HG02588 (cell line): ENCODE data around the gene FBLIM1.

ENCODE experiments used
- ATAC-seq: cut with Tn5 transposase; IDR thresholded peaks from one replicate; pipeline ENCODE4 v1.9.1; 2021; ENCODE audit warnings: mild to moderate bottlenecking, moderate library complexity; ENCODE audit not compliant: unreplicated experiment

FBLIM1 gene

GRCh38 chr1:15758343-15758931, at the start of gene FBLIM1:
TSS of gene FBLIM1 (plus strand) at chr1:15758795. CDS start at chr1:15764984, 6,189 bp downstream.
- no peak for ATAC-seq

GRCh38 chr1:15709226-15709625, 49.4 kb upstream of the FBLIM1 start:
- ATAC-seq = no peak

GRCh38 chr1:15712168-15712567, 46.4 kb upstream of the FBLIM1 start:
- ATAC-seq = no peak

GRCh38 chr1:15714406-15715136, 44.0 kb upstream of the FBLIM1 start:
- ATAC-seq = no peak

GRCh38 chr1:15717418-15718125, 41.0 kb upstream of the FBLIM1 start:
- no peak for ATAC-seq

- no peak for ATAC-seq
These were observed 40.4 kb upstream of the FBLIM1 start for GRCh38 chr1:15718199-15718601.

GRCh38 chr1:15719381-15720120, 39.0 kb upstream of the FBLIM1 start:
- no peak for ATAC-seq

- ATAC-seq = no peak
These were observed 37.7 kb upstream of the FBLIM1 start for GRCh38 chr1:15720861-15721260.

GRCh38 chr1:15722411-15722810, 36.2 kb upstream of the FBLIM1 start:
- no peak for ATAC-seq

- ATAC-seq = no peak
These were observed 35.6 kb upstream of the FBLIM1 start for GRCh38 chr1:15722836-15723532.

GRCh38 chr1:15723631-15724246, 34.9 kb upstream of the FBLIM1 start:
- ATAC-seq = no peak

GRCh38 chr1:15724949-15725880, 33.4 kb upstream of the FBLIM1 start:
- no peak for ATAC-seq

GRCh38 chr1:15726508-15726907, 32.1 kb upstream of the FBLIM1 start:
- no peak for ATAC-seq

- no peak for ATAC-seq
These were observed 31.6 kb upstream of the FBLIM1 start for GRCh38 chr1:15727021-15727420.

- ATAC-seq = no peak
These were observed 31.2 kb upstream of the FBLIM1 start for GRCh38 chr1:15727424-15727823.

GRCh38 chr1:15727866-15728534, 30.6 kb upstream of the FBLIM1 start:
- no peak for ATAC-seq

GRCh38 chr1:15728937-15729657, 29.5 kb upstream of the FBLIM1 start:
- no peak for ATAC-seq

- no peak for ATAC-seq
These were observed 28.2 kb upstream of the FBLIM1 start for GRCh38 chr1:15730423-15730822.
